Endothelial cell of umbilical vein (primary cell): ENCODE measurements around the gene KRTAP17-1. TPM values are rescaled to one million over a fixed set of nuclear protein-coding genes. Genes with fewer than 3 reads are reported as not detected.

Experiments
- BruUV-seq: library from RNA; stranded (reverse); fragments of 400-500 nt; replicated peaks from 2 replicates; lab custom pipeline; 2021; lab: Mats Ljungman, UMichigan
- CTCF ChIA-PET: fragments of 300-600, 350-600 bp; sonication (Branson Sonifier 250); formaldehyde crosslinking; loops from one replicate; lab custom pipeline; 2021; ENCODE audit warnings: antibody characterized with exemption, inconsistent platforms; lab: Charles Lee
- POLR2A ChIA-PET: fragments of 300-600, 350-600 bp; sonication (Branson Sonifier 250); formaldehyde crosslinking; loops from one replicate; lab custom pipeline; 2021; ENCODE audit warnings: antibody characterized with exemption, inconsistent platforms; lab: Charles Lee
- DNase-seq: peaks from one replicate; pipeline ENCODE4 v3.0.0-alpha.2; 2011; ENCODE audit warnings: low read depth, low spot score
- FAIRE-seq: peaks from 2 replicates; lab custom pipeline; 2011; peaks lifted over from hg19 to GRCh38; lab: Jason Lieb, UNC
- H2AFZ ChIP-seq: 2 replicates; pipeline ENCODE4 v1.6.0; 2012; ENCODE audit warnings: low read depth, low read length, control low read depth, inconsistent platforms
- H3K27ac ChIP-seq: 2 replicates; pipeline ENCODE4 v1.5.1; 2011; ENCODE audit warnings: low read depth, mild to moderate bottlenecking, control low read depth, low read length, moderate library complexity; ENCODE audit not compliant: insufficient read depth
- H3K27me3 ChIP-seq, 2 experiments: 2 replicates each; pipeline versions ENCODE4 v1.6.0 to v1.6.1; 2011; ENCODE audit warnings: low read length in 2 of 2, mixed read lengths in 1 of 2; ENCODE audit not compliant: control insufficient read depth in 2 of 2, insufficient read depth in 2 of 2
- H3K36me3 ChIP-seq, 2 experiments: 2 replicates in 1 of 2; 3 replicates in 1 of 2; pipeline ENCODE4 v1.5.1; 2011; ENCODE audit warnings: low read length in 2 of 2, mild to moderate bottlenecking in 1 of 2, moderate library complexity in 1 of 2; ENCODE audit not compliant: control insufficient read depth in 2 of 2, insufficient read depth in 2 of 2; ENCODE audit errors: extremely low read depth in 1 of 2
- H3K4me1 ChIP-seq: 3 replicates; pipeline ENCODE4 v1.5.1; 2011; ENCODE audit warnings: mild to moderate bottlenecking, low read length; ENCODE audit not compliant: control insufficient read depth, insufficient read depth; ENCODE audit errors: extremely low read depth
- H3K4me2 ChIP-seq: 2 replicates; pipeline ENCODE4 v1.6.1; 2011; ENCODE audit warnings: low read length, control low read depth, mixed read lengths; ENCODE audit not compliant: insufficient read depth
- H3K4me3 ChIP-seq, 3 experiments: fragments of 200-600 bp in 1 of 3; sonication (generic), shearing (Covaris generic) in 1 of 3; replicated peaks in 1 of 3; 2 replicates each; pipeline ENCODE4 v1.5.1; 2011 to 2016; ENCODE audit warnings: control low read depth in 3 of 3, low read length in 3 of 3, mild to moderate bottlenecking in 2 of 3, inconsistent platforms in 1 of 3, low read depth in 1 of 3, moderate library complexity in 1 of 3; ENCODE audit not compliant: insufficient read depth in 1 of 3
- H3K79me2 ChIP-seq: 2 replicates; pipeline ENCODE4 v1.6.0; 2012; ENCODE audit warnings: low read length, inconsistent platforms; ENCODE audit not compliant: control insufficient read depth, insufficient read depth
- H3K9ac ChIP-seq: replicated peaks from 2 replicates; pipeline ENCODE3; 2011; ENCODE audit warnings: low read length, control low read depth; ENCODE audit not compliant: insufficient read depth; ENCODE audit errors: extremely low read depth
- H3K9me1 ChIP-seq: replicated peaks from 3 replicates; pipeline ENCODE4 v1.6.0; 2011; ENCODE audit warnings: mild to moderate bottlenecking, low read length; ENCODE audit not compliant: control insufficient read depth, insufficient read depth; ENCODE audit errors: extremely low read depth
- H3K9me3 ChIP-seq: replicated peaks from 2 replicates; pipeline ENCODE4 v1.5.1; 2012; ENCODE audit warnings: low read length, inconsistent platforms; ENCODE audit not compliant: control insufficient read depth, insufficient read depth
- H4K20me1 ChIP-seq: replicated peaks from 2 replicates; pipeline ENCODE3; 2011; ENCODE audit warnings: mild to moderate bottlenecking, low read length; ENCODE audit not compliant: control insufficient read depth, insufficient read depth; ENCODE audit errors: extremely low read depth
- CTCF ChIP-seq, 2 donors: IDR thresholded peaks; 1 replicate in 1 of 2; 2 replicates in 1 of 2; pipeline ENCODE4 v1.5.1; 2011; ENCODE audit warnings: low read length in 2 of 2, mild to moderate bottlenecking in 2 of 2, moderate library complexity in 2 of 2, control low read depth in 1 of 2, inconsistent platforms in 1 of 2, low read depth in 1 of 2; ENCODE audit not compliant: insufficient read depth in 1 of 2; ENCODE audit errors: extremely low read depth in 1 of 2
- EZH2 ChIP-seq: IDR thresholded peaks from 2 replicates; pipeline ENCODE4 v1.6.1; 2012; ENCODE audit warnings: borderline replicate concordance, low read depth, mild to moderate bottlenecking, moderate library complexity, low read length, inconsistent platforms; ENCODE audit not compliant: severe bottlenecking
- FOS ChIP-seq: IDR thresholded peaks from 2 replicates; pipeline ENCODE4 v1.6.1; 2011; ENCODE audit warnings: mild to moderate bottlenecking, low read length, moderate library complexity, borderline replicate concordance; ENCODE audit not compliant: insufficient read depth
- GATA2 ChIP-seq: IDR thresholded peaks from 2 replicates; pipeline ENCODE4 v1.7.0; 2011; ENCODE audit warnings: low read depth, mild to moderate bottlenecking, moderate library complexity, mixed read lengths, low read length; ENCODE audit not compliant: insufficient read length, insufficient read depth
- JUN ChIP-seq: IDR thresholded peaks from 2 replicates; pipeline ENCODE4 v1.6.1; 2011; ENCODE audit warnings: borderline replicate concordance, low read depth; ENCODE audit not compliant: insufficient read length, insufficient read depth
- MAX ChIP-seq: IDR thresholded peaks from 2 replicates; pipeline ENCODE4 v1.6.1; 2011; ENCODE audit not compliant: insufficient read depth, insufficient read length
- MYC ChIP-seq: IDR thresholded peaks from one replicate; pipeline ENCODE4 v1.6.1; 2011; ENCODE audit warnings: mild to moderate bottlenecking, low read depth, low read length
- POLR2A ChIP-seq: IDR thresholded peaks from 2 replicates; pipeline ENCODE4 v1.6.1; 2012; ENCODE audit warnings: low read depth, mild to moderate bottlenecking, control low read depth, low read length
- POLR2AphosphoS5 ChIP-seq: IDR thresholded peaks from 2 replicates; pipeline ENCODE4 v1.6.1; 2012; ENCODE audit warnings: low read depth, mild to moderate bottlenecking, control low read depth, low read length, moderate library complexity; ENCODE audit not compliant: insufficient read depth
- dilution Hi-C: fragments of 300-500 bp; cut with MboI; formaldehyde crosslinking; loops from one replicate; pipeline ENCODE4 v1.15.0; 2019; ENCODE audit warnings: low sequenced_read_pairs; ENCODE audit not compliant: extremely low pct_ligation_motif_present
- intact Hi-C: fragments of 100-400 bp; cut with micrococcal nuclease; formaldehyde crosslinking; loops from one replicate; pipeline ENCODE4 v1.10.0; 2022
- polyA plus RNA-seq, 4 experiments: library from polyadenylated mRNA; depleted of rRNA in 3 of 4; stranded (reverse) in 3 of 4; unstranded in 1 of 4; fragments of >200 nt; gene quantifications; 2 replicates each; pipeline versions ENCODE4 v1.2.1 to v1.2.3, GENCODE V29; 2011 to 2012; ENCODE audit warnings: missing spikeins in 1 of 4
- total RNA-seq: library from RNA; stranded (reverse); gene quantifications from 2 replicates; pipeline ENCODE4 v1.2.3, GENCODE V29; 2021

Gene KRTAP17-1
- total and polyA plus RNA-seq, 2 donors (not counting 3 experiments of a cell fraction or from before 2014, with no cell fraction given), result not detected

- dilution Hi-C loops (no loop called here), intact Hi-C loops (loop anchor here (10.0 kb wide), 1 partner anchor 338 kb away; no protein-coding TSS in a partner anchor)
Observed at GRCh38 chr17:41326173-41327145, 10.9 kb upstream of the KRTAP17-1 start.

More at GRCh38 chr17:41326173-41327145, 10.9 kb upstream of the KRTAP17-1 start:
- no peaks in the 10 kb centered on the region for H3K79me2 ChIP-seq
- CTCF ChIA-PET, result interaction anchor here (1.0 kb wide), 1 partner anchor 470 kb away, joined by 3 read pairs; no protein-coding TSS in a partner anchor
- H3K4me1 ChIP-seq, result no peaks in the 10 kb centered on the region
- BruUV-seq, result no TSS peak
- no peaks in the 10 kb centered on the region for H3K27me3 ChIP-seq
- H3K4me3 ChIP-seq, result no peak overlapping the region
- no peaks in the 10 kb centered on the region for H3K9me1 ChIP-seq
- DNase-seq, result no peak
- TF ChIP-seq JUN (no peak), CTCF (IDR thresholded peaks at IDR 0.05; ENCODE audit: extremely low read depth in 1 of 2, insufficient read depth in 1 of 2, low read depth in 1 of 2, low read length in 2 of 2) (no peak), POLR2AphosphoS5 (no peak), MYC (no peak), GATA2 (no peak), FOS (no peak), EZH2 (no peak), MAX (no peak), POLR2A (no peak)
- FAIRE-seq, result no peak
- POLR2A ChIA-PET, result no interaction called here
- H3K9me3 ChIP-seq, result no peaks in the 10 kb centered on the region
- H3K9ac ChIP-seq, result no peak overlapping the region
- H3K27ac ChIP-seq, result no peak overlapping the region
- no peak overlapping the region for H2AFZ ChIP-seq
- no peaks in the 10 kb centered on the region for H4K20me1 ChIP-seq
- no peaks in the 10 kb centered on the region for H3K36me3 ChIP-seq
- H3K4me2 ChIP-seq, result no peak overlapping the region
